ENCODE data around the gene CTTN.
"Not testable (repeated sequence)": the region's sequence is repeated elsewhere in the genome, so short reads cannot be mapped to it uniquely, and the experiment has no call there.

CTTN gene

DNA sequence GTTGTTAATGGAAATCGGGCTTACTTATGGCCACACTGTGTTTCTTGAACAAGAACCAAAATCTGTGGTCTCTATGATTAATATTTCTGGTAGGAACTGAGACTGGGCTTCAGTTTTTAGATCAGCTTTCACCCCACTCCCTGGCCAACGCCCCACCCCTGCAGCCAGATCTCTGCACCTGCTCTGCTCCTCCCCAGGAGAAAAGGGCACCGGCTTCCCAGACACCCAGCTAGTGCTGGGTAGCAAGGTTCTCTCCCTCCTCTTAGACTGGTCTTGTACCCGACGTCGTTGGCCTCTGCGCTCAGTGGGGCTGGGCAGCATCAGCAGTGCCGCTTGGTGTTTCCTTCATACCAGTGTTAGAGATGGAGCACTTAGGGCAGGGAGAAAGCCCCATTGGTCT lies 17.0 kb upstream of the CTTN start:
- no peak for DNase-seq (ENCODE audit: low read depth in 1 of 2, low spot score in 1 of 2)

DNA sequence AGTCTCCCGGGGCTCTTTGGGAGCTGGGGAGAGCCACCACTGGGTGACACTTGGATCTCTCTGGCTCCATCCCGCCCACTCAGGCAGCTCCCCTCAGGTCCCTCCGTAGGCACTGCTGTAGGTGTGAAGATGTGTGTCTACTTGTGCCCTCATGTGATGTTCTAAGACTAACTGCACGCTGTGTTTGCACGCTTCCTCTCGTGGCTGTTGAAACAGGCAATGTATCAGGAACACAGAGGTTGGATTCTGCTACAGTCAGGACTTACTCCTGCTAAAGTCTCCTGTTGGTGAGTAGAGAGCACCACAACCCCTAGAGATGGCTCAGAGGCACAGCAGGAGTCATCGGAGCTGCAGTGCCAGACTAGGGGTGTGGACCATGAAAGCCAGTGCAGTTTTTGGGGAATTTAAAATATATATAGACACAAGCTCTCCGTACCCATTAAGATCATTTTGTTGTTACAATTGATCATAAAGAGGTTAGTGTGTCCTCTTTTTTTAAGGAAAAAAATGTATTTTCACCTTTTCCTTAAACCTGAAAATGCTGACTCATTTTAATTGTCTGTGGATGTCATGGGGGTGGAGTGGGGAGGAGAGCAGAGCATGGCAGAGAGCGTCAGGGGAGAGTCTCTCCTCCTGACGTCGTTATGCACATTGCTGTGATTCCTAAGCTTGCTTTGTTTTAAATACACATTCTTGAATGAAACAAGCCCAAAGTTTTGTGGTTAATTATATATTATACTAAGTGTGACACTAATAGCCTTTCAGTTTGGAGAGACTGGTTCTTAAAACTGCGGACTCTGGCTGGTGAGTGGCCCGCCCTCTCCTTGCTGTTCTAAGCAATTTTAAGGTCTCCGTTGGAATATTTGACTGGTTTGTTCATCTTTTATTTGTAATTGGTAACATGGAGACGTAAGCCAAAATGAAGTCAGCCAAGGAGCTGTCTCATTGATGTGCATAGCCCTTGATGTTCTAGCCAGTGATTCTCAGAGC lies 16.2 kb upstream of the CTTN start:
- DNase-seq (ENCODE audit: low read depth in 1 of 2, low spot score in 1 of 2) = no peak

- DNase-seq (ENCODE audit: low read depth in 1 of 2, low spot score in 1 of 2) = no peak
These were observed 14.4 kb upstream of the CTTN start for GRCh38 chr11:70383664-70384565.

GRCh38 chr11:70384566-70385152 lies 13.7 kb upstream of the CTTN start:
- no peak for DNase-seq (ENCODE audit: low read depth in 1 of 2, low spot score in 1 of 2)

DNA sequence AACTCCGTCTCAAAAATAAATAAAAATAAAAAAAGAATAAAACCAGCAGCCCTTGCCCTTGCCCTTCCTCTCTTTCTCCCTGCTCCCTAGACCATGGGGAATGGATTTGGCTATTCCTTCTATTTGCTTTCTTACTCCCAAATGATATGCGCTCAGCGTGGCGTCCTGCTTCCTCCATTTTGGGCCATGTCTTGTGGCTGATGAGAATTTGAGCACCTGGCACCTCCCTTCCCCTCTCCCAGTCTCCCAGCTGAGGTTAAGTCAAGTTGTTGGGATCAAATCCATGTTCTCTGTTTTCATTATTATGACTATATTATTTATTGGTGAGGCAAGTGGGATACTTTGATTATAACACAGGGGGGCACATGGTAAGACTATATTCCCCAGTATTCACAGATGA lies 10.8 kb upstream of the CTTN start:
- no peak for DNase-seq (ENCODE audit: low read depth in 1 of 2, low spot score in 1 of 2)

DNA sequence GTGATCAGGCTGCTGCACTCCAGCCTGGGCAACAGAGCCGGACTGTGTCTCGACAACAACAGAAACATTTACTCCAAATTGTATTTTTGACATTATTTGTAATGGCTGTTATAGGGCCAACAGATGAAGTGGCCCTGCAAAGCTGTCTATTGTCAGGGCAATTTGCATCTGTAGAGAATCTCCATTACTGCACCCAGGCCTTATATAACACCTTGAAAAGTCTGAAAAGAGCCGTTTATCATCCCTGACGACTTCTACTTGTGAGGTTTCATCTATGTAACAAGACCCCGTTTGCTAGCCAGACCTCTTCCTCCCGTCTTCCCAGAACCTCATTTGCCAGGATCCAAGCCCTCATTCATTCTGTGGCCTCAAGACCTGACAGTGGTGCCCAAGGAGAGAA lies 9.1 kb upstream of the CTTN start:
- DNase-seq (ENCODE audit: low read depth in 1 of 2, low spot score in 1 of 2) = no peak

- not testable (repeated sequence) for DNase-seq (ENCODE audit: low read depth in 1 of 2, low spot score in 1 of 2)
These were observed 7.4 kb upstream of the CTTN start for GRCh38 chr11:70390882-70391281.

GRCh38 chr11:70394211-70394950 lies 3.9 kb upstream of the CTTN start:
- no peak for DNase-seq (ENCODE audit: low read depth in 1 of 2, low spot score in 1 of 2)

DNA sequence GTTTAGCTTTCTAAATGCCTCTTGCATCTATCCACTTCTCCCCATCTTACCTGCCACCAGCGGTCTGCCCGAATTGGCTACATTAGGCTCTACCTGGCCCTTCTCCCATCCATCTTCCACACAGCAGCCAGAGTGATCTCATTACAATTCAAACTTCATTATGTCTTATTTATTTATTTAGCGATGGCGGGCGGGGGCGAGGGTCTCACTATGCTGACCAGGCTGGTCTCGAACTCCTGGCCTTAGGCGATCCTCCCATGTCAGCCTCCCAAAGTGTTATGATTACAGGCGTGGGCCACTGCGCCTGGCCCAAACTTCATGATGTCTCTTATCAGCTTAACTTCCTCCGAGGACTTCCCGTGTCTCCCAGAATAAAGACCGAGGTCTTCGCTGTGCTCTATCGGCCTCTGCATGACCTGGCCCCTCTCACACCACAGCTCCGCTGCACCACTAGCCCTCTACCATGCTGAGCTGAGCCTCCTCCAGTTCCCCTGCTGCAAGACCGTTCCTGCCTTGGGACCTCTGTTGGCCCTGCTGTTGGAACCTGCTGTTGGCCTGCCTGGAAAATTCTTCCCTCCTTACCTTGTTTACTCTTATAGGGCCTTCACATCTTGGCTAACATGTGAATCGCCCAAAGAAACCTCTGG lies 870 bp upstream of the CTTN start:
- DNase-seq (ENCODE audit: low read depth in 1 of 2, low spot score in 1 of 2) = no peak

GRCh38 chr11:70398834-70399680 lies 728 bp downstream of the CTTN start:
- DNase-seq (ENCODE audit: low read depth in 1 of 2, low spot score in 1 of 2) = no peak

- no peak for DNase-seq (ENCODE audit: low read depth in 1 of 2, low spot score in 1 of 2)
These were observed 1.4 kb downstream of the CTTN start for GRCh38 chr11:70399681-70400112.

- DNase-seq (ENCODE audit: low read depth in 1 of 2, low spot score in 1 of 2) = no peak
These were observed 2.3 kb downstream of the CTTN start for GRCh38 chr11:70400643-70401042.

DNA sequence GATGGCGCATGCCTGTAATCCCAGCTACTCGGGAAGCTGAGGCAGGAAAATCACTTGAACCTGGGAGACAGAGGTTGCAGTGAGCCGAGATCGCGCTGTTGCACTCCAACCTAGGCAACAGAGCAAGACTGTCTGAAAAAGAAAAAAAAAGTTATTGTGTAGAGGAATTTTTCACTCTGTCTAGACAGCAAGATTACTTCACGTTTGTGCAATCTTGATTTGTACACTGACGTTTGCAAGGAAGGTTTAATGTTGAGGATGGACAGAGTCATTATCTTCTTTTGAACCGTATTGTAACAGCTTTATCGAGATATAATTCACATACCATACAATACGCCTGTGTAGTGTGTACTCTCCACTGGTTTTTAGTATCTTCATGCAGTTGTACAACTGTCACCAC lies 3.7 kb downstream of the CTTN start:
- DNase-seq (ENCODE audit: low read depth in 1 of 2, low spot score in 1 of 2) = no peak

DNA sequence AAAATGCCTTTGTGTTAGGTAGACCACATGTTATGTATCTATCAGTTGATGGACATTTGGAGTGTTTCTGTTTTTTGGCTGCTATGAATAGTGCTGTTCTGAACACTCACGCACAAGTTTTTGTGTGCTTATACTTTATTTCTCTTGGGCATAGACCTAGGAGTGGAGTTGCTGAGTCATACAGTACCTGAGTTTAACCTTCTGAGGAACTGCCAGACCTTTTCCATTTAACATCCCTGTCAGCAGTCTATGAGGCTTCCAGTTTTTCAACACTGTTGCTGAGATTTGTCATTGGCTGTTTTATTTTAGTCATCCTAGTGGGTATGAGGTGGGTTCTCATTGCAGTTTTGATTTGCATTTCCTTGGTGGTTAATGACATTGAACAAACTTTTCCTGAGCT lies 4.4 kb downstream of the CTTN start:
- no peak for DNase-seq (ENCODE audit: low read depth in 1 of 2, low spot score in 1 of 2)

- DNase-seq (ENCODE audit: low read depth in 1 of 2, low spot score in 1 of 2) = no peak
These were observed 5.9 kb downstream of the CTTN start for GRCh38 chr11:70404244-70404643.

DNA sequence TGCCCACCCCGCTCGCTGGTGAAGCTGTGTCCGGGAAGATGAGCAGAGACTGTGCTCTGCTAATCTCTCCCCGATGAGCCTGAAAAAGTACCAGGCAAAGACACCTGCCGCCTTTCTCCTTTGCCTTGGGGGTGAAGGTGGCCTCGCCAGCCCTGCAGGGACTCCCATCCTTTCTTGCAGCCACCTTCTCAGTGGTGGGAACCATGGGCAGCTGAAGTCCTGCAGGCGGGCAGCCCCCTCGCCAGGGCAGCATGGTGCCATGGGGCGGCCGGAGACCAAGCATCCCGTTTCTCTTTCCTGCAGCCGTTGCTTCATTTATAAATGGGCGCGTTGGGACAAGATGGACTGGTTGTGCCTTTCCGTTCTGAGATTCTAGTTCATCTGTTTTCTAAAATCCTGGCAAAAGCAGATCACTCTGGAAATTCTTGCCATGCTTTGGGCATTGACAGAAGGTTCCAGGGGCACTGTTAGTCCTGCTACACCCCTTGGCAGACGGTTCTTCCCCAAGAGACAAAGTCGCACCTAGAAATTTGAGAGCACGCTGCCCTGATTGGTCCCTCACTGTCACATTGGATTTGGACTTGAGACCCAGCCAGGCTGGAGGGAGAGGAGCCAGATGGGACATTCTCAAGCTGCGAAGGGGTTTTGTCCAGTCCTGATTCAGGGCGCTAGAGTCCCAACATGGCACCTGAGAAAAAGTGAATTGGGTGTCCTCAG lies 7.5 kb downstream of the CTTN start:
- no peak for DNase-seq (ENCODE audit: low read depth in 1 of 2, low spot score in 1 of 2)

DNA sequence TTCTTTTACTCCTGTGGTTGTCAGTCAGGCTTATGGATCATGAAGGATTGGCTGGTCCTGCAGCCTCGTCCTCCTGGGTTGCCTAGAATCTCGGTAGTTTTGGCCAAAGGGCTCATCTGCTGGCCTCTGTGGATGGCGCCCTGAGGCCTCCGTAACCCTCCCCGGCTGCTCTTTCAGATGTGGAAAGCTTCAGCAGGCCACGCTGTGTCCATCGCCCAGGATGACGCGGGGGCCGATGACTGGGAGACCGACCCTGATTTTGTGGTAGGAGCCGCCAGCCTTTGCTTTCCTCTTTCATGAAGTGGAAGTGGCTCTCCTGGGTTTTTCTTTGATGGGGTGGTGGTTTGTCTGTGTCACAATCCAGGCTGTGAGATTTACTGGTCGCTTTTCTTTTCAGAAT lies 8.8 kb downstream of the CTTN start:
- no peak for DNase-seq (ENCODE audit: low read depth in 1 of 2, low spot score in 1 of 2)

- DNase-seq (ENCODE audit: low read depth in 1 of 2, low spot score in 1 of 2) = no peak
These were observed 9.5 kb downstream of the CTTN start for GRCh38 chr11:70407814-70408213.

DNA sequence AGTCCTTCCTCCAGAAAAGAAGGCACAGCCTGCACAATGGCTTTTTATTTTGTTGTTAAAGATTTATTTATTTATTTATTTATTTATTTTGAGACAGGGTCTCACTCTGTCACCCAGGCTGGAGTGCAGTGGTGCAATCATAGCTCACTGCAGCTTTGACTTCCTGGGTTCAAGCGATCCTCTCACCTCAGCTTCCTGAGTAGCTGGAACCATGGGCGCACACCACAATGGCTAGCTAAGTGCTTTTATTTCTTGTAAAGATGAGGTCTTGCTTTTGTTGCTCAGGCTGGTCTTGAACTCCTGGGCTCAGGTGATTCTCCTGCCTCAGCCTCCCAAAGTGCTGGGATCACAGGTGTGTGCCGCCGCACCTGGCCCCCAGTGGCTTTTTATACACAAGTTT lies 10.0 kb downstream of the CTTN start:
- not testable (repeated sequence) for DNase-seq (ENCODE audit: low read depth in 1 of 2, low spot score in 1 of 2)
